K562 (cell line): ENCODE results near the gene C21orf58.

Experiments used
- ARHGAP35 ChIP-seq: fragments of 450-650 bp; IDR thresholded peaks from 2 replicates; pipeline ENCODE4 v1.6.1; 2018; ENCODE audit not compliant: partially characterized antibody
- ARID3A ChIP-seq: IDR thresholded peaks from 2 replicates; pipeline ENCODE4 v1.6.1; 2012; ENCODE audit warnings: low read depth, low read length, improper control_type of control experiment, borderline replicate concordance
- ATF7 ChIP-seq: fragments of 450-650 bp; IDR thresholded peaks from 2 replicates; pipeline ENCODE4 v1.7.1; 2014; ENCODE audit warnings: mild to moderate bottlenecking, moderate library complexity
- KLF13 ChIP-seq: fragments of 450-650 bp; IDR thresholded peaks from 2 replicates; pipeline ENCODE4 v1.6.1; 2016; ENCODE audit warnings: missing genetic modification characterization, low read depth, mild to moderate bottlenecking, missing compliant biosample characterization, moderate library complexity, borderline replicate concordance
- MAZ ChIP-seq, 2 experiments: fragments of 450-650 bp in 1 of 2; sonication (generic) in 1 of 2; formaldehyde crosslinking; IDR thresholded peaks in 1 of 2; conservative IDR thresholded peaks in 1 of 2; 2 replicates each; pipeline versions ENCODE4 v1.4.0 to v1.5.0; 2020; ENCODE audit warnings: mild to moderate bottlenecking in 1 of 2, missing genetic modification reagents in 1 of 2

- TF ChIP-seq MAZ (CRISPR knock-in tag; conservative IDR thresholded peaks at IDR 0.05 in 1 of 2, IDR thresholded peaks at IDR 0.05 in 1 of 2) = no peak
- no peak for TF ChIP-seq ARID3A
- no peak for TF ChIP-seq KLF13 (tag)
- TF ChIP-seq ARHGAP35 = no peak
- TF ChIP-seq ATF7 = no peak
These were observed 48.4 kb upstream of the C21orf58 start for GRCh38 chr21:46372014-46372485.
